Kidney glomerular epithelial cell (primary cell): Measurements from ENCODE around the gene AKT3.
"Not testable (repeated sequence)": the region's sequence is repeated elsewhere in the genome, so short reads cannot be mapped to it uniquely, and the experiment has no call there.

ENCODE experiments used
- DNase-seq: peaks from one replicate; lab custom pipeline; 2025; lab: John Stamatoyannopoulos, UW

The AKT3 gene

GRCh38 chr1:243841507-243841906, 8.5 kb downstream of the AKT3 start:
- no peak for DNase-seq

GRCh38 chr1:243837907-243838535, 12.0 kb downstream of the AKT3 start:
- DNase-seq: no peak

GRCh38 chr1:243834130-243834529, 15.9 kb downstream of the AKT3 start:
- DNase-seq: no peak

- DNase-seq: no peak
Observed at GRCh38 chr1:243831463-243831862, 18.6 kb downstream of the AKT3 start.

- DNase-seq: no peak
Observed at GRCh38 chr1:243827206-243827605, 22.8 kb downstream of the AKT3 start.

GRCh38 chr1:243824907-243825306, 25.1 kb downstream of the AKT3 start:
- DNase-seq: not testable (repeated sequence)

- DNase-seq: no peak
Observed at GRCh38 chr1:243821177-243821680, 28.8 kb downstream of the AKT3 start.

- DNase-seq: no peak
Observed at GRCh38 chr1:243819438-243819839, 30.6 kb downstream of the AKT3 start.

GRCh38 chr1:243818978-243819377, 31.1 kb downstream of the AKT3 start:
- no peak for DNase-seq

- DNase-seq: peak; percentile 57
Observed at GRCh38 chr1:243814718-243815117, 35.3 kb downstream of the AKT3 start.

- not testable (repeated sequence) for DNase-seq
Observed at GRCh38 chr1:243807346-243807745, 42.7 kb downstream of the AKT3 start.

GRCh38 chr1:243806310-243806709, 43.7 kb downstream of the AKT3 start:
- no peak for DNase-seq

- no peak for DNase-seq
Observed at GRCh38 chr1:243802736-243803135, 47.3 kb downstream of the AKT3 start.

- DNase-seq: no peak
Observed at GRCh38 chr1:243801378-243801777, 48.7 kb downstream of the AKT3 start.

- no peak for DNase-seq
Observed at GRCh38 chr1:243799908-243800307, 50.1 kb downstream of the AKT3 start.

GRCh38 chr1:243798726-243799125, 51.3 kb downstream of the AKT3 start:
- peak; percentile 94 for DNase-seq

GRCh38 chr1:243796016-243796415, 54.0 kb downstream of the AKT3 start:
- no peak for DNase-seq

- DNase-seq: no peak
Observed at GRCh38 chr1:243793298-243793697, 56.7 kb downstream of the AKT3 start.

GRCh38 chr1:243792891-243793290, 57.2 kb downstream of the AKT3 start:
- no peak for DNase-seq

- DNase-seq: no peak
Observed at GRCh38 chr1:243792401-243792800, 57.6 kb downstream of the AKT3 start.

- DNase-seq: no peak
Observed at GRCh38 chr1:243791586-243792267, 58.3 kb downstream of the AKT3 start.

GRCh38 chr1:243790404-243790803, 59.6 kb downstream of the AKT3 start:
- DNase-seq: no peak

- DNase-seq: peak; percentile 33
Observed at GRCh38 chr1:243786531-243786930, 63.5 kb downstream of the AKT3 start.

- DNase-seq: no peak
Observed at GRCh38 chr1:243784506-243784905, 65.5 kb downstream of the AKT3 start.
